Gastrocnemius medialis (tissue), 4 donors: ENCODE measurements around the gene SMTN. TPM values are rescaled to one million over a fixed set of nuclear protein-coding genes. Genes with fewer than 3 reads are reported as not detected.

Experiments used
- ATAC-seq, 2 donors: fragments of 150-250 bp; one replicate each; pipeline ENCODE4 v1.9.1; 2016
- DNase-seq, 2 donors: peaks; one replicate each; pipeline ENCODE4 v3.0.0-alpha.2; 2019
- H3K27ac ChIP-seq, 4 donors: fragments of 200-600 bp; sonication (generic); 1 replicate in 1 of 4; 2 replicates in 3 of 4; pipeline ENCODE4 v1.5.1; 2016 to 2018; ENCODE audit warnings: mild to moderate bottlenecking in 2 of 4, moderate library complexity in 1 of 4
- H3K27me3 ChIP-seq, 3 donors: fragments of 200-600 bp; sonication (generic) in 2 of 3; 1 replicate in 1 of 3; 2 replicates in 2 of 3; pipeline versions ENCODE4 v1.5.1 to v1.6.0; 2016 to 2019; ENCODE audit warnings: mild to moderate bottlenecking in 1 of 3, moderate library complexity in 1 of 3
- H3K36me3 ChIP-seq, 2 donors: fragments of 200-600 bp; sonication (generic) in 1 of 2; one replicate each; pipeline ENCODE4 v1.5.1; 2017 to 2018
- H3K4me1 ChIP-seq, 2 donors: fragments of 200-600 bp; sonication (generic) in 1 of 2; one replicate each; pipeline ENCODE4 v1.5.1; 2016 to 2017; ENCODE audit warnings: mild to moderate bottlenecking in 2 of 2
- H3K4me3 ChIP-seq, 4 donors: fragments of 200-600 bp; sonication (generic) in 3 of 4; 1 replicate in 1 of 4; 2 replicates in 3 of 4; pipeline ENCODE4 v1.5.1; 2016 to 2019; ENCODE audit warnings: mild to moderate bottlenecking in 2 of 4
- H3K9me3 ChIP-seq, 3 donors: fragments of 200-600 bp; sonication (generic) in 2 of 3; 1 replicate in 1 of 3; 2 replicates in 2 of 3; pipeline ENCODE4 v1.5.1; 2016 to 2019
- CTCF ChIP-seq, 5 experiments: fragments of 450-650 bp in 3 of 5; fragments of 200-600 bp in 2 of 5; sonication (generic) in 2 of 5; IDR thresholded peaks in 4 of 5; conservative IDR thresholded peaks in 1 of 5; 1 replicate in 4 of 5; 2 replicates in 1 of 5; pipeline ENCODE4 v1.5.1; 2016 to 2019; ENCODE audit warnings: antibody characterized with exemption in 5 of 5, mild to moderate bottlenecking in 3 of 5, moderate library complexity in 3 of 5
- POLR2A ChIP-seq, 2 donors: fragments of 450-650 bp; IDR thresholded peaks; one replicate each; pipeline ENCODE4 v1.6.1; 2017; ENCODE audit warnings: antibody characterized with exemption in 2 of 2, mild to moderate bottlenecking in 2 of 2, moderate library complexity in 2 of 2
- in situ Hi-C, 4 donors: fragments of 200-750 bp; cut with MboI; loops; one replicate each; pipeline versions ENCODE4 v1.15.0 to v1.8.0; 2017; ENCODE audit warnings: low sequenced_read_pairs in 4 of 4
- intact Hi-C: fragments of 100-400 bp; cut with DNase I; formaldehyde crosslinking; loops from one replicate; pipeline ENCODE4 v1.15.1; 2023; ENCODE audit warnings: low total_unique reads
- total RNA-seq, 4 donors: library from RNA; depleted of rRNA; stranded (reverse); fragments of >200 nt; gene quantifications; one replicate each; pipeline versions ENCODE4 v1.1.0 to v1.2.3, GENCODE V29; 2016

The SMTN gene
- total RNA-seq, 4 donors from 2014 or later: 39.5 to 104 (median 45.3) TPM

GRCh38 chr22:31126869-31127175 is 45.7 kb downstream of the SMTN start:
- Histone ChIP-seq H3K27me3 (no peaks in the 10 kb centered on the region), H3K4me1 (peaks cover 13 to 14% of the 10 kb centered on the region in 2 donors), H3K27ac (no peak overlapping the region), H3K9me3 (no peaks in the 10 kb centered on the region), H3K4me3 (no peak overlapping the region), H3K36me3 (no peaks in the 10 kb centered on the region)
- ATAC-seq (no peak), DNase-seq (no peak)
- in situ Hi-C loops (loop anchor here in 1 of 4 donors (25.0 kb wide), 1 partner anchor 365 kb away; no protein-coding TSS in a partner anchor), intact Hi-C loops (no loop called here)
- TF ChIP-seq POLR2A (IDR thresholded peaks at IDR 0.05) (no peak), CTCF (IDR thresholded peaks at IDR 0.05 in 4 of 5, conservative IDR thresholded peaks at IDR 0.05 in 1 of 5) (no peak)

GRCh38 chr22:31127181-31127772 is 46.2 kb downstream of the SMTN start:
- Histone ChIP-seq H3K4me1 (peaks cover 9% of the 10 kb centered on the region in 2 donors), H3K27ac (no peak overlapping the region), H3K27me3 (no peaks in the 10 kb centered on the region), H3K36me3 (no peaks in the 10 kb centered on the region), H3K9me3 (no peaks in the 10 kb centered on the region), H3K4me3 (no peak overlapping the region)
- ATAC-seq (no peak), DNase-seq (no peak)
- TF ChIP-seq CTCF (IDR thresholded peaks at IDR 0.05 in 4 of 5, conservative IDR thresholded peaks at IDR 0.05 in 1 of 5) (no peak), POLR2A (IDR thresholded peaks at IDR 0.05) (no peak)
- intact Hi-C loops (no loop called here), in situ Hi-C loops (loop anchor here in 1 of 4 donors (25.0 kb wide), 1 partner anchor 365 kb away; no protein-coding TSS in a partner anchor)

GRCh38 chr22:31128156-31128555 is 47.0 kb downstream of the SMTN start:
- DNase-seq (no peak), ATAC-seq (no peak)
- in situ Hi-C loops (loop anchor here in 1 of 4 donors (25.0 kb wide), 1 partner anchor 366 kb away; no protein-coding TSS in a partner anchor), intact Hi-C loops (no loop called here)
- no peaks in the 10 kb centered on the region for H3K9me3 ChIP-seq
- TF ChIP-seq POLR2A (IDR thresholded peaks at IDR 0.05) (no peak), CTCF (IDR thresholded peaks at IDR 0.05 in 4 of 5, conservative IDR thresholded peaks at IDR 0.05 in 1 of 5) (no peak)
- H3K36me3 ChIP-seq: no peaks in the 10 kb centered on the region
- no peak overlapping the region for H3K27ac ChIP-seq
- H3K4me3 ChIP-seq: no peak overlapping the region
- H3K27me3 ChIP-seq: no peaks in the 10 kb centered on the region
- peaks cover under 1% of the 10 kb centered on the region in 2 donors for H3K4me1 ChIP-seq

- Histone ChIP-seq H3K27me3 (no peaks in the 10 kb centered on the region), H3K27ac (no peak overlapping the region), H3K4me3 (no peak overlapping the region), H3K4me1 (no peaks in the 10 kb centered on the region), H3K9me3 (no peaks in the 10 kb centered on the region), H3K36me3 (no peaks in the 10 kb centered on the region)
- ATAC-seq: no peak
- no peak for DNase-seq
- in situ Hi-C loops: loop anchor here in 1 of 4 donors (25.0 kb wide), 1 partner anchor 369 kb away; no protein-coding TSS in a partner anchor
- intact Hi-C loops: no loop called here
- TF ChIP-seq CTCF (IDR thresholded peaks at IDR 0.05 in 4 of 5, conservative IDR thresholded peaks at IDR 0.05 in 1 of 5) (no peak), POLR2A (IDR thresholded peaks at IDR 0.05) (no peak)
Observed at GRCh38 chr22:31130873-31131272, 49.8 kb downstream of the SMTN start.

GRCh38 chr22:31133911-31134310 is 52.8 kb downstream of the SMTN start:
- H3K4me3 ChIP-seq: no peak overlapping the region
- H3K9me3 ChIP-seq: no peaks in the 10 kb centered on the region
- H3K36me3 ChIP-seq: no peaks in the 10 kb centered on the region
- ATAC-seq (no peak), DNase-seq (no peak)
- in situ Hi-C loops: loop anchor here in 1 of 4 donors (25.0 kb wide), 1 partner anchor 372 kb away; no protein-coding TSS in a partner anchor
- TF ChIP-seq CTCF (IDR thresholded peaks at IDR 0.05 in 4 of 5, conservative IDR thresholded peaks at IDR 0.05 in 1 of 5): no peak
- no peak for TF ChIP-seq POLR2A (IDR thresholded peaks at IDR 0.05)
- no peaks in the 10 kb centered on the region for H3K4me1 ChIP-seq
- H3K27ac ChIP-seq: no peak overlapping the region
- no peaks in the 10 kb centered on the region for H3K27me3 ChIP-seq
- intact Hi-C loops: no loop called here
